CD4-positive, alpha-beta T cell treated with Interleukin-1 beta for 1 hour (primary cell): ENCODE data around the gene TEX264.
A peak's percentile ranks its signal among the peaks of the same experiment; 100 is the strongest.

Experiments used
- DNase-seq, 2 donors: peaks; one replicate each; pipeline ENCODE4 v3.0.0-alpha.2; 2020 to 2022

The TEX264 gene

GRCh38 chr3:51675201-51675611 lies 4.2 kb downstream of the TEX264 start:
- DNase-seq, result no peak

DNA sequence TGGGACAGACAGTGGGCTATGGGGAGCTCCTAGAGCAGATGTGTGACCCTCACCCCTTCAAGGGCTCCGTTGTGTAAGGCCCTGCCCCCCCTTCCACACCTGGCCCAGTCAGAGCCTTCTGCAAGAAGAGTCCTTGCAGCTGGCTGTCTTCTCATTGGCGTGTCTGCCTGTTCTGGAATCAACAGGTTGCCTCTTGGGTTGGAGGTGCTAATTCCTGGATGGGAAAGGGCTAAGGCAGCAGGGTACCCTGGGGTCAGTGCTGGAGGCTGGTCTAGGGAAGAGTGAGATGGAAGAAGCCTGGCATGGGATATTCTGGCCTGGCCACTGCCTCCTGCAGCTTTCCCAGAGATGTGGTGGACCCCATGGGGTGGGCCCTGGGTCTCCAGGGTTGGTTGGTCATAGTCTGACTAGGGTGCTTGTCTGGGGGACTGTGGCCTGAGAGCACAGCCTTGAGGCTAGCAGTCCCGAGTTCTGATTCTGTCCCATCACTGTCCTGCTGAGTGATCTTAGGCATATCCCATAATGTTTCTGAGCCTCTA lies 5.1 kb downstream of the TEX264 start:
- no peak for DNase-seq

GRCh38 chr3:51677358-51677757 lies 6.3 kb downstream of the TEX264 start:
- no peak for DNase-seq

- no peak for DNase-seq
Measured at GRCh38 chr3:51678186-51678585, 7.1 kb downstream of the TEX264 start.

GRCh38 chr3:51678641-51679040 lies 7.6 kb downstream of the TEX264 start:
- DNase-seq, result no peak

GRCh38 chr3:51679318-51679717 lies 8.3 kb downstream of the TEX264 start:
- DNase-seq, result no peak

DNA sequence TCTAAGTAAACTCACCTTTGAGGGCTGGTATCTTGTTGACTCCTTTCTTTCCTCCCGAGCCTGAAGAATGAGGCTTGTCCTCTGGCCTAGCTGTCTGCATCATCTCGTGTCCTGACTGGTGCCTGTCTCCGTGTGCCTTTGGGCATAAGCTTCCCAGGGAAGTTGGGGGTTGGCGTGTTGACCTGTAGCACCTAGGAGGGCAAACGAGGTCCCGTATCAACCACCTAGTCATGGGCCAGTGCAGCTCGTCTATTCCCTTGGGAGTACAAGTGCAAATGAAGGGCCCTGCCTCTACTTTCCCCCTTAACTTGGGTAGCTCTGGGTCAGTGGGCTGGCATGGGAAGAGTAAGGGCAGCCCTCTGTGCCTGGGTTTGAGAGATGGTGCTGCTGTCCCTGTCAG lies 8.7 kb downstream of the TEX264 start:
- no peak for DNase-seq

DNA sequence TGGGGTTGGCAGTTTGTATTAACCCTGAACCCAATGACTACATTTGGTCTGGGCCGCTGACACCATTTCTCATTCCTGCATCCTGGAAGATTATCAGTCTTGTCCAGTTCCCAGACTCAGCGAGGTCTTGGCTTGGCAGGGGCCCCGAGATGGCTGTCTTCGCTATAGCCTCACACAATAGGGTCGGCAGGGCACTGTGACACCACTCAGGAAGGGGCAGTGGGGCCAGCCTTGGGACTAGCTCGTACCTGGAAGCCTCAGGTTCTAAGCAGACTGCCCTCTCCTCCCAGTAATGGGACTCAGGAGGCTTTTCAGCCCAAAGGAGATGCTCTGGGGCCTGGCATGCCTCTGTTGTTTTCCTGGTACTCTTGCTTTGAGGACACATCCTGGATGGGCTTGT lies 9.1 kb downstream of the TEX264 start:
- no peak for DNase-seq

GRCh38 chr3:51680663-51681230 lies 9.7 kb downstream of the TEX264 start:
- DNase-seq, result no peak

DNA sequence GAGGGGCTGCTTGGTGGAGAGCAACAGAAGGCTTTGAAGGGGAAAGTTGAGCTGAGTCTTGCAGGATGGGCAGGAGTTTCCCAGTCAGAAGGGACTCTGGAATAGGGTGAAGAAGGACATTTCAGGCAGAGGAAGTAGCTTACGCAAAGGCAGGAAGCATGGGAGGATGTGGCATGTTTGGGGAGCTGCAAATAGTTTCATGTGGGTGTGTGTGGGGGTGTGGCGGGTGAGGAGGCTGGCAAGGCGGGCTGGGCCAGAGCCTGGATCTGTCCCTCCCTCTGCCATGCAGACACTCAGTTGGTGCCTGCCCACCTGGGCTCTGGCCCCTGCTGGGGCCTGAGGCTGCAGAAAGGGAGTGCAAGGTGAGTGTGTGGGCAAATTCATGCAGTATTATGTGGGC lies 10.4 kb downstream of the TEX264 start:
- DNase-seq, result peak; percentile 40 to 59

DNA sequence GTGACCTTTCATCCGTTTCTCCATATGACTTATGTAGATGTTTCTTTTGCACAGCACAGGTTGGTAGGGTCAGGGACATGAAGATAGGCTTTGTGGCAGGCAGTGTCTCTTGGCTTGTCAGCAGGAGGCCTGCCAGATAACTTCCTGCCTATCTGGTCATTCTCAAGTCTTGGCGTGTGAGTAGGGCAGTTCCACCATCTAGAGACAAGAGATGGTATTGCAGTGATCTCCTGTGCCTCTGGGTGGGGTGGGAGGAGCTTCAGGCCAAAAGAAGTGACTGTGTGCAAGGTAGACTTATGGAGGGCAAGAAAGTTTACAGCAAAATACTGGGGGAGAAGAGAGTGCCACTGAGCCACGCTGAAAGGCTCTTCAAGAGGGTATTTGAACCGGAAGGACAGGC lies 11.0 kb downstream of the TEX264 start:
- peak; percentile 84 to 89 for DNase-seq

- no peak for DNase-seq
Measured at GRCh38 chr3:51682526-51682925, 11.5 kb downstream of the TEX264 start.

- DNase-seq, result no peak
Measured at GRCh38 chr3:51683566-51683965, 12.5 kb downstream of the TEX264 start.

DNA sequence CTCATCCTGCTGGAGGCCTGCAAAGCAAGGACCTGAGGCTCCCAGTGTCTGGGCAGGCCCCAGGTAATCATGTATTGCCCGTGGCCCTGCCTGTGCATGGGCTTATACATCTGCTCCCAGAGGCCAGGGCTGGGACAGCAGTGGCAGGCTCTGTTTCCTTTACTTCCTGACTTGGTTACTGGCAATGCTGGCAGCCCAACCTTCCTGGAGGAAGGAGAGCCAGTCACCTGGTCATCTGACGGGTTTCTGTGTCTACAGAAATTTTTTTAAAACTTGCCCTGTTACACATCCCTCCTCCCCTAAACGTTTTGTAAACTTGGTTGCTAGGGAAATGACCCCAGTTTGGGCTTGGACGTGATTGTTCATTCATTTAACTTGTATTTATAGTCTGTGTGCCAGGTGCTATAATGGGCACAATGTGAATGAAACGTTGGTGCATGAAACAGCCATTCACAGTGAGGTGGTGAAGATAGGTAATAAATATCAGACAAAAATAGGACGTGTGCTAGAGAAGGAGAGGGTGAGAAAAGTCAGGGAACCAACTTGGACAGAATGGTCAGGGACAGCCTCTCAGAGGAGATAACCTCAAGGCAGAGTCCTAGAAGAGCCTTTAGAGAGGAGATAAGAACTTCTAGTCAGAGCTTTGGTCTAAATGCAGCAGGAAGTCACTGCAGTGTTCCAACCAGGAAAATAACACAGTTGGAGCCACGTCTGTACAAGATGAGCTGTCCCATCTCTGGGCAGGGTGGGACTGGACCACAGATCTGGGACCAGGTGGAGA lies 14.1 kb downstream of the TEX264 start:
- DNase-seq, result peak in 1 of 2 donors; percentile 16

DNA sequence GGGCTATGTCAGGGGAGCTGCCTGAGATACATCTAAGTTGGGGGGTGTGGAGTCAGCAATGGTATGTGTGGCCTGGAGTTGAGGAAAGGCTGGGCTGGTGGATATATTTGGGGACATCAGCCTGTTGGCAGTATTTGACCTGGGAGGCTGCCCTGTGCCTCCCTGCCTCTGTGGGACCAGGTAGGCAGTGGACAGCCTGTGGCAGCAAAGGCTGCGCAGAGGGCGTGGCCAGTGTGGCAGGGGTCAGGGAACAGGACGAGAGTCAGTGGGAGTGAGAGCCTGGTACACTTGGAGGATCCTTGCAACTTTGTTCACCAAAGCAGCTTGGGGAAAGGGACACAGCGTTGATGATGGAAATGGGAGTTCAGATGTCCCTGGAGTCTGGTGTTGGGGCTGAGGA lies 15.0 kb downstream of the TEX264 start:
- no peak for DNase-seq

DNA sequence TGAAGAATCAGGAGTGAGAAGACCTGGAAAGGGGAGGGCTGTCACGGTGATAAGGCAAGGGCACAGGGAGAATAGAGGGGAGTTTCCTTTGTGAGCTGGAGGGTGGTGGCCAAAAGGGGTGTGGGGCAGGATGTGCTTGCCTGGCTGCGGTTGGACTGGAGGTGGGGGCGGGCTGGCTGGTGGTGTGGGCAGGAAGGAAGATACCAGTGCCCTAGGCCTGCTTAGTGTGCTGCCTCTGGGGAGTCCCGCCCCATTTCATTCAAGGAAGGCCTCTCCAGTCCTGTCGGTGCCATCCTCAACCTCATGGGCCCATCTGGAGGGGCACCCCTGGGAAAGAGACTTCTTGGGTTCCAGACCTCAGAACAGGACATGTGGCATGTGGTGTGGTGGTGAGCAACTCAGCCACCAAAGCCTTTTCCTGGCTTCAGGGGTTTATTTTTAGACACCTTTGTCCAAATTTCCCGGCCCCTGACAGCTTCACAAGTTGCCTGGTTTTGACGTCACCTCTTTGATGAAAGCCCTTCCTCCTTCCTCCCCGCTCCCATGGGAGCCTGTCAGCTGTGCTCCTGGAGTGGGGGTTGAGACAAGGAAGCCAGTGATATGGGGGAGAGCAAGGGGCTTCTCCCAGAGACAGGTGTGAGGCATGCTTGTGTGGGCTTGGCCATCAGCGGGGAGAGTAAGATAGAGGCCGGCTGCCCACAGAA lies 15.6 kb downstream of the TEX264 start:
- DNase-seq, result peak; percentile 88 to 89

- no peak for DNase-seq
Measured at GRCh38 chr3:51687431-51688205, 16.6 kb downstream of the TEX264 start.

DNA sequence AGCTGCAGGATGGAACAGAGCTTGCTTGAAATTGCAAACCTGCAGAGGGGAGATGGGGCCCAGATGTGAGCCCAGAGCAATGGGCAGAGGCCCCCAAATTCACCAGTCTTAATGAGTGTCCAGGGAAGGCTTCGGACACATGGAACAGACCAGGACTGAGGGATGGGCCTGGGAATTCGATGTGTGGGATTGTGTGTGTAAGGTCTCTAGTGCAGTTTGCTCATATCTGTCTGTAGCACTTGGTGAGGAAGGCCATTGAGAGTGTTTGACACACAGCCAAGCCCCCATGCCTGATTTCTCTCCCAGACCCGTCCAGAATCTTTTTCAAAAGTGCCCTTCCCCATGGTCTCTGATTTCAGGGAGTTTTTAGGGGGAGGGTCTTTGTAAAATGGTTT lies 17.2 kb downstream of the TEX264 start:
- DNase-seq, result no peak

- DNase-seq, result no peak
Measured at GRCh38 chr3:51691021-51691420, 20.0 kb downstream of the TEX264 start.

DNA sequence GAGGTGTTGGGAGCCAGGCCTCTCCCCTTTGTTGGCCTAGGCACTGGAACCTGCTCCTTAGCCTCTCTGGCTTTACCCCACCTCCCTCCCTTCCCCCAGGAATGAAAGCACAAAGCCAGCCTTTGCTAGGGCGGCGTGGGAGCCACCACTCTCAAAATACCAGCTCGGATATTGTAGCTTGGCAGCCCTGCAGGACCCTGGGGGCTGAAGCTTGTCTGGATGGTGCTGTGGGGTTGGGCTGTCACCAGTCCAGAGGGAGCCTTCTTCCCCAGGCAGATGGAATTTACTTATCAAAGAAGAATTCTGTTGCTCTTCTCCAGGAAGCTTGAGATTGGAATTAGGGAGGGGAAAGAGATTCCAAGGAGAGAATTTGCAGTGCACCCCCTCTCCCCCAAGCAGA lies 20.9 kb downstream of the TEX264 start:
- DNase-seq, result no peak

GRCh38 chr3:51692980-51693395 lies 21.9 kb downstream of the TEX264 start:
- no peak for DNase-seq

DNA sequence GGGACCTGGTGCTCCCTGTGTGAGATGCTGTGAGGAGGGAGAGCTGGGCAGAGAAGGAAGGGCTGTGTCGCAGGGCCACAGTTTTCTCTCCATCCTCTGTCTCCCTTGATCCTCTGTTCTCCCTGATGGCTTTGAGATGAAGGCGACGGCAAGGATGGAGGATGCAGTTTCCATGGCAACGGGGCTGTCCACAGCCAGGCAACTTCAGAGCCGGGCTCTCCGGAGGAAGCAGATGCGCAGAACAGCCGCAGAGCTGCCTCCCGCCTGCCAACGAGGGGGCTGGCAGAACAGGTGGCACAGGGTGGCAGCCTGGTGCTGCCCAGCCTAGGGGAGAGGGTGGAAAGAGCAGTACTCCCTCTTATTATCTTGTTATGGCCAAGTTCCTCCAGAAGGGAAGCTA lies 25.9 kb downstream of the TEX264 start:
- no peak for DNase-seq

DNA sequence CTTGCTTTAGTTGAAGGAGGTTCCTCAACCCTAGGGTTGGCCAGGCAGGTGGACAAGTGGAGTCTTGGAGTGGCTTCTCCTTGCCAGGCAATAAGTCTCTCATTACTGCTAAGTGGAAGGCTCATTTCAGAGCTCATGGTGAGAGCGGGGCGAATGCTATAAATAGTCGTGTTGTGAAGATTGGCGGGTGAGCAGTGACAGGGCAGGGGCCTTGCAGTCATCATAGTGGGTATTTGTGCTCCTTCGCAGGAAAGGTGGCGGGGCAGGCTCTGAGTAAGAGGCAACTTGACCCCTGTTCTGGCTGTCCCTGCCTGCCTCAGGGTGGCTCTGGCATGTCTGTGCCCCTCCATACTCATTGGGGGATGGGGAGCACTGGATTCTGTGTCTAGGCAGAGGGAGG lies 27.2 kb downstream of the TEX264 start:
- no peak for DNase-seq
